Left hindlimb (tissue), 1 donor: ENCODE results near the gene SLC22A17.
"Not testable (repeated sequence)": the region's sequence is repeated elsewhere in the genome, so short reads cannot be mapped to it uniquely, and the experiment has no call there.

Source experiments
- DNase-seq: peaks from one replicate; pipeline ENCODE4 v3.0.0-alpha.2; 2018

Gene SLC22A17

DNA sequence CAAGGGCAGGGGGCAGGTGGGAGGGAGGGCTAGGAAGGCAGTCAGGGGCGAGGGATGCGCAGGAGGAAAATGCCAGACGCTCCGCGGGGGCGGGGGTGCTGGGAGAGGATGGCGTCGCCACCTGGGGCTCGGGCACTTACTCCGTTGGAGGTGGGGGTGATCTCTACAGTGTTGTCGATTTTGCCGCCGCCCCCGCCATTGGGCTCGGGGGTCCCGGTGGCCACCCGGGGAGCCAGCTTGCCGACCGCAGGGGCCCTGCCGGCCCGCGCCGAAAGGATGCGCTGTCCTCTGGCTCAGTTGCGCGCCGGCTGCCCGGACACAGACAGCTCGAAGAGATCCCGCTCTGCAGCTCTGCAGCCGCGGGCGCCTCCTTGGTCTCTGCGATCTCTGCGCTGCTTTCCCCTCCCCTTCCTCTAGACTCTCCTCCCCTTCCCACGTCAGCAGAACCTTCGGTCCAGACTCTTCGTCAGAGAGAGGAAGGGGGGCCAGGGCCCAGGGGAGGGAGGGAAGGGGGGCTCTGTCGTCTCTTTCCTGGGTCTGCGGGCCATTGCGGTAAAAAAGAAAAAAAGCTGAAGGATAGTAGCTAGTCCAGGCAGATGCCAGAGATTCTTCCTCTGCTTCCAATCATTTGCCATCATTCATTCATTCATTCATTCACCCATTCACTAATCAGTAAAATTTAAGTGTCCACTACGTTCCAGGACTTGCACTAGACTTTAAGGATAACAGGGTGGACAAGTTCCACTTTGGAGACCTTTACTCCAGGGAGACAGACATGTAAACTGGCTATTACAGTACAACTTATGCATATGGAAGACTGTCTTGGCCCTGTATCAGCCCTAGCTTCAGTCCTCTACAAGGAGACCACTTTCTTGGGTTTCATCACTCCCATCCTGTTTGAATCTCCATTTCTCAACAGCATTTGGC, at the start of gene SLC22A17:
SLC22A17 (minus strand) TSS at position 382 of the 927 bp plus-strand sequence.
- DNase-seq = peak; percentile 92

DNA sequence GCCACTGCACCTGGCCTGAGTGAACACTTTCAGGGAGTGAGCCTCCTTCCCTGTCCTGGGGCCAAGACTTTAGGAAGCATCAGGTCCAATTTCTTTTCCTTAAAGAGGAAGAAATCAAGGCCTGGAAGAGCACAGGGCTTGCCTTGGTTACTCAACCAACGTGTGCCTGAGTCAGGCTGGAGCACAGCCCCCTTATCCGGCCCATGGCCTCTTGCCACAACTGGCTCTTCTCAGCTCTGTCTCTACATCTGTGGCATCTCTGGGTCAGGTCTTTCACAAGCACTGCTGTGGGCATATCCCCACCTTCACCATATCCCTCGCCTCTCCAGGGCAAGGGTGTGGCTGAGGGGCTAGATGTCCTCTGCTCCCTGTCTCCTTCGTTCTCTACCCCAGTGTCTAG, 48.6 kb upstream of the SLC22A17 start:
- DNase-seq = no peak

DNA sequence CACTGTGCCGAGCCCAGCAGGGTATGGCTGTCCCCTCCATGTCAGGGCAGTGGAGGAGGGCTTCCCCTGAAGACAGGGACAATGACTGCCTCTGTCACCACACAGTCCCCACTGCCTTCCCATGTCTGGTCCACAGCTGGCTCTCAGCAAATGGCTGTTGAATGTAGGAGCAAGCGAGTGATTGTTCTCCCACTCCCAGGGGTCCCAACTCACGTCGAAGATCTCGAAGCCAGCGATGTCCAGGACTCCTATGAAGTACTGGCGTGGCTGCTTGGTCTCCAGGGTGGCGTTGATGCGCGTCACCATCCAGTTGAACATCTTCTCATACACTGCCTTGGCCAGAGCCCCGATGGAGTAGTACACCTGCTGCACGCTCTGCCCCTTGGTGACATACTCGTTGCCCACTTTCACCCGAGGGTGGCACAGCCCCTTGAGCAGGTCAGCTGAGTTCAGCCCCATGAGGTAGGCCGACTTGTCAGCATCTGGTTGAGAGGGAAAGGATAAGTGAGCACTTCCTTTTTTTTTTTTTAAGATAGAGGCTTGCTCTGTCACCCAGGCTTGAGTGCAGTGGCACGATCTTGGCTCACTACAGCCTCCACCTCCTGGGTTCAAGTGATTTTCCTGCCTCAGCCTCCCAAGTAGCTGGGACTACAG, 47.9 kb upstream of the SLC22A17 start:
- not testable (repeated sequence) for DNase-seq

DNA sequence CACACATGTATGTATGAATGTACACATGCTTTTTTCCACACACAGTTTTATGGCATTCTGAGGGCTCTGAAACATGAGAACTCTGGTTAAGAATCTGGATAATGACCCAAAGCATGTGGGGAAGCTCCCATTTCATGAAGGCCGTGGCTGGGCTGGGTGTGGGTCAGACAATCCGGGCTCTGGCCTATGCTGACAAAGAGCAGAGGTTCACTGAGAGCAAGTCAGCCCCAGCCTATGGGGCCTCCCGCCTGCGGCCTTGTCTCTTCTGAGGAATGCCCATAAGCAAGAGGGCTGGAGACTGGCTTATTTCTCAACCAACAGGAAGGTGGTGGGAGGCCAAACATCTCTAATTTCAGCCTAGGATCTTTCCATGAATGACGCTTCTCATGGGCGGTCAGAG, 46.9 kb upstream of the SLC22A17 start:
- DNase-seq = no peak

DNA sequence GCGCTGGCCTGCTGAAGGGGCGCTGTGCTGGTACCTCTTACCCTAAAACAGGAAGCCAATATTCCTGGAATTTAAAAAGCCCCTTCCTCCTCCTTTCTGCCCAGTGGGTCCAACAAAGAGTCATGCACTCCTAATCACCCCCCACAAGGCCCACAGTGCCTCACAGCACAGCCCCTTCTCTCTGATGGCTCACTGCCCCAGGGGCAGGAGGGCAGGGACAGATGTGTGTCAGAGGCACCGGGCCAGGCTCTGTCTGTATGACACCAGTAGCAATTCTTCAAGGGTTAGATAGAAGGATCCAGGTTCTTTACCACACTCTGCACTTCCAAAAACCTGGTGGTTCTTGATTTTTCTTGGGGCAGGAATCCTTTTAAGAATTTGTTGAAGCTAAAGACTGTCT, 46.4 kb upstream of the SLC22A17 start:
- DNase-seq = no peak

DNA sequence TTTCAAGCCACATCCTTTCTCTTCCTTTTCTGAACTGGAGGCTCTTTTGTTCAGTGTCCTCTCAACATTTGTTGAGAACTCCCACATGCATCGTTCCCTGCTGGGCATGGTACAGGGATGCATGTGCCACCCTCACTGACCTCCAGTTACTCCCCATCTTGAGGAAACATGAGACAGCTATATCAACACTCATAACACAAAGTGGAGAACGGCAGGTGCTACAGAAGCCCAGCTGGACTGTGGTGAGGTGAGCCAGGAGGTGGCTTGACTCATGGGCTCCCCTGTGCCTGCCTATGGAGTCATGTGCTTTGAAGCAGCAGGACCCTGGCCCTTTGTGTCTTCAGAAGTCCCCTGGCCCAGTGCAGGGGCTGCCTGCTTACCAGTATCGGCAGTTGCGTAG, 45.7 kb upstream of the SLC22A17 start:
- no peak for DNase-seq

DNA sequence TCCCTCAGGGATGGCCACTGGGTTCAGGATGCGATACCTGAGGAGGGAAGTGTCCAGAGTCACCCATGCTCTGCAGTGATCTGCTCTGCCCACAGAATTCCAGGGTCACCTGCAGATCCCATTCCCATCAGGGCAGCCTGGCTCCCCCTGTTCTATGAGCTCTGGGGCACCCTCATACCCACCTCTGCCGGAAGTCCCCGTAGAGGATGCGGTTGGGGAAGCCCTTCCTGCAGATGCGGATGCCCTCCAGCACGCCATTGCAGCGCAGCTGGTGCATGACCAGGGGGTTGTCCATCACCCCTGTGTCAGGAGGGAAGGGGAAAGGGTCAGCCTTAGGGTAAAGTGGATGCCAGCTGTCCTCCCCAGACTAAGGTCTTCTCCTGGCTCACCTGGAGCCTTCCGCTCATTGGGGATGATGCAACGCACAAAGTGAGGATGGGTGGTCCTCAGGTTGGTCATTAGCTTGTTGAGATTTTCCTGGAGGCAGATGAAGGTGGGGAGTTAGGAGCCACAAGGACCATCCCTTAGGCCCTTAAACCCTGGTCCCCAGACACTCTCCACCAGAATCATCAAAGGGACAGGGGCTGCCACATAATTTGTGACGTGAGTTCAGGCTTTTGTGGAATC, 44.2 kb upstream of the SLC22A17 start:
- no peak for DNase-seq

DNA sequence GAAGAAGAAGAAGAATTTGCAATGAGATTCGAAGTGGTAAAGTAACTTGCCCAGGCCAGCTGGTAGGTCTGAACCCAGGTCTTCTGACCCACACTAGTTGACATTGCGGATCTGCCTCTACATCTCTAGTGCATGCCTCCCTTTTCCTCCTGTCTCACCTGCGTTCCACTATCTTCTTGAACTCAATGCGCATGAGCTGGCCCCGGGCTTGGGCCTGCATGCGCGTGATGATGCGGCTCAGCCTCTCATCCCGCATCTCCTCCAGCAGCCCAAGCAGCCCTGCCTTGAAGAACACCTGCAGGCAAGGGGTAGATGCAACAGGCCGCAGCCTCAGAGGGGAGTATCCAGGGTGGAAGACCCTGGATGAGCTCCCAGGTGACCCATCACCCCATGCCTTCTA, 43.4 kb upstream of the SLC22A17 start:
- no peak for DNase-seq

DNA sequence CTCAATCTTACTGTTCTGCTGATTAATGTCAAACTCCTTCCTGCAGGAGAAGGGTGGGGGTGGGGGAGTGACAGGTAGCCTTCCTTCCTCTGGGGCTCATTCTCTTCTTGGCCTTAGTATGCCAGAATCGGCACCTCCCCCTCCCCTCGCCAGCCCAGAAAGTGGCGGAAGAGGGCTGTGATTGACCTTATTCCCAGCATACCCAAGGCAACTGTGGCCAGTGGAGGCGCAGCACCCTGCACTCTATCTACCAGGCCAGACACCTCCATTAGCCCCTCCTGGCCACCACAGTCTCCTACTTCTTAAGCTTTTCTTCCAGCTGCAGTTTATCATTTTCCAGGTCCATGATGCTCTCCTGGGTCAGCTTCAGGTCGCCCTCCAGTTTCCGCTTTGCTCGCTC, 39.9 kb upstream of the SLC22A17 start:
- DNase-seq = no peak

DNA sequence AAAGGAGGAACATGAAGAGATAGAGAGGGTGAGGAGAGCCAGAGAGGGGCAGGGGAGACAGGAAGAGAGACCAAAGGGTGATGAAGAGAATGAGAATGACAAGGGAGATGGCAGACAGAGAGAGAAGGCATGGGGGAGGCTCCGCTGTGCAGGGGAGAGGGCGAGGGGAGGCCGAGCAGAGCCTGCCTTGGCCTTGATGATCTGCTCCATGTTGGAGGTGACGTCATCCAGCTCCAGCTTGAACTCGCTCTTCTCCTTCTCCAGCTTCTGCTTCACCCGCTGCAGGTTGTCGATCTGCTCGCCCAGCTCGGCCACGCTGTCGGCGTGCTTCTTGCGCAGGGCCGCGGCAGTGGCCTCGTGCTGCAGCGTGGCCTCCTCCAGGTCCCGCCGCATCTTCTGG, 37.2 kb upstream of the SLC22A17 start:
- not testable (repeated sequence) for DNase-seq

DNA sequence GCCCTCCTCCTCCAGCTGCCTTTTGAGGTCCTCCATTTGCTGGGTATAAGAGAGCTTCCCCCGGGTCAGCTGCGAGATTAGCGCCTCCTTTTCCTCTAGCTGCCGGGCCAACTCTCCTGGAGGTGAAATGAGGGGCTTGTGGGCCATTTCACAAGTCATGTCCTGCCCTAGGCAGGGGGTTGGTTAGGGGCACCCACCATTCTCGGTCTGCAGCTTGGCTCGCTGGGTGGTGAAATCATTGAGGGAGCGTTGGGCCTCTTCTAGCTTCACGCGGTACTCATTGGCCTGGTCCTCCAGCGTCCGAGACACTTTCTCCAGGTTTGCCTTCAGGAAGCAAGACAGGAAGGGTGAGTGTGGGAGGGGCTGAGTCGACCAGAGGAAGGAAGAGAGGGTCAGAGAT, 36.7 kb upstream of the SLC22A17 start:
- DNase-seq = no peak

DNA sequence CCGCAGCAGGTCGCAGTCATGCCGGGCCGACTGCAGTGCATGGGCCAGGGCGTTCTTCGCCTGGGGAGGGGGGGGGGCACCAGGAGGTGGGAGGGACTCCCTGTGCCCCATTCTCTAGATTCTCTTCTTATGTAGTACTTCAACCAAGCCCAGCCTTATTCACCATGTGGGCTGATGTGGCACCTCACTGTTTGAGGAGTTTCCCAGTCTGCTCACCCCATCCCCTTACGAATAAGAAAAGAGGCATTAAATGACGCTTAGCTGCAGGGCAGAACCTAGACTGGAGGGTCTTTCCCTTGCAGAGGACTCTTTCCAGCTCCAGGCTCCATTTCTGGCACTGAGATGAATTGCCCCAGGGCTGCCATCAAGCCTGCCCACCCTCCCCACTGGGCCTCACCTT, 36.3 kb upstream of the SLC22A17 start:
- no peak for DNase-seq

DNA sequence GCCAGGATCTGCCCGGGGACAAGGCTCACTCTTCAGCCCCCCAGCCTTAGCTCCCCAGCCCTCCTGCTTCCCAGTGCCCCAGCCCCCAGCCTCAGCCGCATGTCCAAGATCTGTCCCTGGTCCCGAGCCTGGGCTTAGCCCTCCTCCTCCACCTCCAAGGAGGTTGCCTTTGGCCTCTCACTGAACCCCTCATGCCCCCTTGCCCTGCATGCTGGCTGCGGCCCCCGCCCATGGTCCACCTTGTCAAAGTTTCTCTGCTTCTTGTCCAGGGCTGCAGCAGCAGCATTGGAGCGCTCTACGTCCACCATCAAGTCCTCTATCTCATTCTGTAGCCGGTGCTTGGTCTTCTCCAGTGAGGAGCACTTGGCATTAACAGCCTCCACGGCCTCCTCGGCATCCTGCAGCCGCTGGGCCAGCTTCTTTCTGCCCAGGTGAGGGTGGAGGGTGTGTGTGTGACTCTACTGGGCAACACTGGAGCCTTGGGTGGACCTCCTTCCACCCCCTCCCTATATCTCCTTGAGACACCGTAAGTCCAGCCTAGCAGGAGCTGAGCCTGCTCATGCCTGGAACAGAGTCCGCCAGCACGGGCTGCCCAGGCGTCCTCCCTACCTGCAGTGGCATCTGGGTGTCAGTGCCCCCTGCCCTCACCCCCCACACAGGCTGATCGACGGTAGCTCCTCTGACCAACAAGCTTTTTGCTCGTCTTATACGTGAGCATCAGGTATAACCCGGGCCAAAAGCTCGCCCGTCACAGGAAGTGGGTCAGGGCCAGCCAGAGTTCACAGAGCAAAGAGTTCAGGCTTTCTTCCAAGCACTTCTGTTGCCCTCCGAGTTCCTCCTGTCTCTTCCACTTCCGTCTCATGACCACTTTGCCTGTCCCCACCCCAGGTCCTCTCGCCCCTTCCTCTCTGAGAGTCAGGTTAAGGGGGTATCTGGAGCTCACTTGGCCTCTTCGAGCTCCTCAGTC, 35.5 kb upstream of the SLC22A17 start:
- no peak for DNase-seq

DNA sequence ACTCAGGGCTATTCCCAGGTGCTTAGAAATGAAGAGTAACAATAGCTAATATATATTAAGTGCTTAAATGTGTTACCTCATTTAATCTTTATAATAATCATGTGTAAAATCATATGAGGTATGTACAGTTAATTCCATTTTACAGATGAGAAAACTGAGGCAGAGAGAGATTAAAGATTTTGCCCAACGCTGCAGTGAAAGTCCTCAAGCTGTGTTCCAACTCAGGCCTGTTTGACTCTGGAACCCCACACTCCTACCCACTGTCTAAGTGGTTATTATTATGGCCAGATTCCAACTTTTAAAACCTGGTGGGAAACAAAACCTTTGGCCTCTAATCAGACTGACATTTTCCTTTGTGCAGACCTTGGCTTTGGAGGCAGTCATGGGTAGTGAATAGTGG, 34.3 kb upstream of the SLC22A17 start:
- DNase-seq = no peak

DNA sequence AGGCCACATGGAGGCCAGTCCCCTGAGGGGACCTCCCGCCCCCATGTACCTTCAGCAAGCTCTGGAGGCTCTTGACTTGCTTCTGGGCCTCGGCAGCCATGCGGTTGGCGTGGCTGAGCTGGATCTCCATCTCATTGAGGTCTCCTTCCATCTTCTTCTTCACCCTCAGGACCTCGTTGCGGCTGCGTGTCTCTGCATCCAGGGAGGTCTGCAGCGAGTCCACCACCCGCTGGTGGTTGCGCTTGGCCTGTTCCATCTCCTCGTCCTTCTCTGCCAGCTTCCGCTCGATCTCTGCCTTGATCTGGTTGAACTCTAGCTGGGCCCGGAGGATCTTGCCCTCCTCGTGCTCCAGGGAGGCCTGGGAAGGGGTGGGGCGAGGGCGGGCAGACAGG, 33.6 kb upstream of the SLC22A17 start:
- DNase-seq = not testable (repeated sequence)

DNA sequence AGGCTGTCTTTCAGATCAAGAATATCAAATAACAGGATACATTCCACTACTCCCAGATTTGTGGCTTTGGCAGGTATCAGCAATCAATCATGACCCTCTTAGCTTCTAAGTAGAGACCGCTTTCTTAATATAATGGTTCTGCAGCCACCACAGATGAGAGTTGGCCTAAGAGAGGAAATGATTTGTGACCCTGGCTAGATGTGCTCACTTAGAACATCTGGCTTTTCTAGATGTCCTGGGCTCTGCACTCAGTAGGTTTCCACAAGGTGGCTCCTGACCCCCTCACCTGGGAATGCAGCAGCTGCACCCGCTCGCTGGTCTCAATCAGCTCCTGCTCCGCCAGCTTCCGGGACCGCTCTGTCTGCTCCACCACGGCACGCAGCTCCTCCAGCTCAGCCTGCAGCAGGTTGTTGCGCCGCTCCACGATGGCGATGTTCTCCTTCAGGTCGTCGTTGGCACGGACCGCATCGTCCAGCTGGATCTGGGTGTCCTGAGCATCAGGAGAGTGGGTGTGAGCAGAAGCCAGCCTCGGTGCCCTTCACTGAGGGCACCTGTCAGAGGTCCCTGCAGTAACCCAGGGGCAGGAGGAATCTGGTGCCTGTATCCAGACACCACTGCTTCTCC, 33.1 kb upstream of the SLC22A17 start:
- DNase-seq = no peak

DNA sequence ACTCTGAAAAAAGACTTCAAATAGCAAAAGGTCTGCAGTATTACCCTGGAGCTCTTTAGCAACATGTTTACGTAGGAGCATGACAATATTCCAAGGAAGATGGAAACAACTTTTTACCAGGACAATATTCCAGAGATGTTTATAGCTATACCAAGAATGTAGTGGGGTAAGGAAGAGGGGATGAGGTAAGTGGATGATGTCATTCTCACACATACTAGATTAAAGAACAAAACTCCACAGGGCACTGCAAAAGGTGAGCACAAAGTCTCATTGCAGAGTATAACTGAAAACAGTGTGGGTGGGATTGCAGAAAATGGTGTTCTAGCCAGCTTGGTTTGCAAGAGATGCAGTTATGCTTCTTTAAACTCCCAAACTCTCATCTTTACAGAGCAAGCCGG, 32.6 kb upstream of the SLC22A17 start:
- DNase-seq = no peak

DNA sequence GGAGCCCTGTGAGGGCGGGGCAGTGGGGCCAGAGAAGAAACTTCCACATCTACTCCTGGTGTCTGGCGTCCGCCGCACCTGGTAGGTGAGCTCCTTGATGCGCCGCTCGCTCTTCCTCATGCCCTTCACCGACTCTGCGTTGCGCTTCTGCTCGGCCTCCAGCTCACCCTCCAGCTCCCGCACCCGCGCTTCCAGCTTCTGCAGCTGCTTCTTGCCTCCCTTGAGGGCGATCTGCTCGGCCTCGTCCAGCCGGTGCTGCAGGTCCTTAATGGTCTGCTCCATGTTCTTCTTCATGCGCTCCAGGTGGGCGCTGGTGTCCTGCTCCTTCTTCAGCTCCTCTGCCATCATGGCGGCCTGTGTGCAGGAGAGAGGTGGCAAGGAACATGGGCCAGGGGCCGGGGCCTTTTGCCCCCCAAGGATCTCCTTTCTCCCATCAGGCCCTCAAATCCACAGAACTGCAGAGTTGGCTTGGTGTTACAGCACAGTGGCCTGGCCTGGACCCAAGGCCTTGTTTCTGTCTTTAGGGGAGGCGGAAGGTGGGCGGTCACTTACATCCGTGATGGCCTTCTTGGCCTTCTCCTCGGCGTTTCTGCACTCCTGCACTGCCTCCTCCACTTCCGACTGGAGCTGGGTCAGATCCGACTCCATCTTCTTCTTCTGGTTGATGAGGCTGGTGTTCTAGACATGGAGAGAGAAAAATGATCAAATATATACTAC, 31.8 kb upstream of the SLC22A17 start:
- no peak for DNase-seq

DNA sequence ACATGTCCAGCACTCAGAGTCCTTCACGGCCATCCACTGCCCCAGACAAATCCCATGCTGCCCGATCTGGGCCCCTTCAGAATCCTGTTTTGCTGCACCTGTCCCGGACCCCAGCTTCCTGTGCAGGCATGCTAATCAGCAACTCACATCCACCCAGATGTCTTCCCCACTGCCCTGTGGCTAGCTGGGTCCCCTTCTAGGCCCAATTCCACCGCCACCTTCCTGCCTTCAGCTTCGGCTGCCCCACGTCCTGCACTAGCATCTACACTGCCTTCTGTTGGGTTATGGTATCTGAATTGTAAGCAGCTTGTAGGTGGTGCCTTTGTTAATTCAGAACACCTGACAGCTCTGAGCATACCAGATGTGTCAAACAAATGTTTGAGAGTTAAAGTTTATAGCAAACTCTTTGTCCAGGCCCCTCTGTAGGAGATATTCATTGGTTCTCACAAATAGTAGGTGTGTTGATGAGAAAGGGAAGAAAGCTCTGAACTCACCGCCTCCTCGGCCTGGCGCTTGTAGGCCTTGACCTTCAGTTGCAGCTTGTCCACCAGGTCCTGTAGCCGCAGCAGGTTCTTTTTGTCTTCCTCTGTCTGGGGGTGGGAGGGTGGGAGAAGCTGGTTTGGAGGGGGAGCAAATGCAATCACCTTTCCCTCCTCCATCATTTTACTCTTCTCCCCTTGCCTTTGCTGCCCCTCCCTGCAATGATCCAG, 30.2 kb upstream of the SLC22A17 start:
- no peak for DNase-seq

DNA sequence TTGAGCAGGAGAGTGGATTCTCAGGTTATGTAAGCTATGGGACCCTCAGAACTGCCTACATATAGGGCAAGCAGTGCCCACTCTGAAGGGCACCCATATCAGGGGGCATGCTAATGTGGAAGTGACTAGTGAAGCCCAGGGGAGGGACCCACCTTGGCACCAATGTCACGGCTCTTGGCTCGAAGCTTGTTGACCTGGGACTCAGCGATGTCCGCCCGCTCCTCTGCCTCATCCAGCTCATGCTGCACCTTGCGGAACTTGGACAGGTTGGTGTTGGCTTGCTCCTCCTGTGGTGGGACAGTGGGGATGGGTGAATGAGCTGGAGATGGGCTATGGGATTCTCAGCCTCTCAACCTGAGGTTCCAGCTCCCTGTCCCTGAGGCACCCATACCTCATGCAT, 29.6 kb upstream of the SLC22A17 start:
- no peak for DNase-seq

DNA sequence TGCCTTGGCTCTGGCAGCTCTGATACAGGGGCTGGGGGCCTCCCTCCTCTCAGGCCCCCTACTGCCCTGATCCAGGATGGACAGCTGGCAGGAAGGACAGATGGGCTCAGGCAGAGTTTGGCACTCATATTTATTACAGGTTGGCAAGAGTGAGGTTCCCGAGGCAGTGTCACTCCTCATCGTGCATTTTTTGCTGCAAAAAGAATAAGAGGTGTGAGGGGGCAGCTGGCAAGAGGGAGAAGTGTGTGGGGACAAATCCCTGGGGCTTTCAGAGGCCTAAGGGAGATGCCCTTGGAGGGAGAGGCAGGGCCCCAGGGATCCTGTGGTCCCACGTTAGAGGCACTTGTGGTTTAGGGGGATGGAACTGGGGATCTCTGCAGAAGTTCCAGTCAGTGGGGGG, 29.2 kb upstream of the SLC22A17 start:
- DNase-seq = no peak
